SW 1271 (cell line): ENCODE measurements around the gene RHEX.

Experiments
- DNase-seq, 2 experiments: peaks; one replicate each; lab custom pipeline; 2025; lab: John Stamatoyannopoulos, UW

Gene RHEX

DNA sequence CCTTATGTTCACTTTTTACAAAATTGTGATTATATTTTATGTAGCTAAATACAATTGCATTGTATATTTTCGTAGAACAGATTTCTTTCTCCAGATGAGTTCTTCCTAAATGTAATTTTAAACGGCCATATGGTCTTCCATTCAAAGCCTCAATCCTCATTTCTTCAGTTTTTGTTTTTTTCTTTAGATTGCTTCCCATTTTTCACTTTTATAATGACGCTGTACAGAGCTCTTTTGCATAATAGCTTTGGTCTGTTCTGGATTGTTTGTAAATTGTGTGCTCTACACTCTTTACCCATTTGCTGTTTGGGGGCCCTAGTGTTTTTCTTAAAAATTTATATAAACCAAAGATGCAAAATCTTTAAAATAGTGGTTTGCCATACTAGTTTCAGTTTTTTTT lies 36.4 kb downstream of the RHEX start:
- no peak for DNase-seq

DNA sequence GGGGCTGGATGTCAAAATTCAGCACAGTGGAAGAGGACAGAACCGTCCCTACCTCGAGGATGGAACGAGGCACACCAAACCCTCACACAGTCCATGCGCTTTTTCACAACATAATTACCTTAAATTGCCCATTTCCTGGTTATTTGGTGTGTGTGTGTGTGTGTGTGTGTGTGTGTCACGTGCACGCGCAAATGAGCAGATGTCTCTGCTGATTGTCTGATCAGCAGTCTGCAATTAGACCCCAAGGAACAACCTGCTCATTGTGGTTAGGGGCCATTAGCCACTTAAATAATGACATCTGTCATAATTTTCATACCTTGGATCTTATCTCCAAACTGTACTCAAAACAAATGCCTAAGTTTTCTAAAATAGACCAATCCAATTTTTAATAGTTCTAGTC lies 41.1 kb downstream of the RHEX start:
- DNase-seq = no peak

DNA sequence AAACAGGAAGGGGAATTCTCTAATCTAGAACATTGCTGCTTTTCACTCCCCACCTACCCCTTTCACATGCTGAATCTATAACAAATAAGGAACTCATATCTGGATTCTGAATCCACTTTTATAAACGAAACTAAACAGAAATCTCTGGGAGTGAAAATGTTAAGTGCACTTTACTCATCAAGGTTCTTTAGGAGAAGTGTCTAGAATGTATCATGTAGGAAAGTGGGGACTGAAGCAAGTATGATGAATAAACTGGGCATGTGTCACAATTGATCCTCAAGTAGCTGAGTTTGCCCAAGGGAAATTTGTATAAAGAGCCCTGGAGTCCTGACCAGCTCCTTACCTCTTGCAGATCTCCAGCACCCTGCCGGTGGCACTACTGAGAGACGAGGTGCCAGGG lies 44.4 kb downstream of the RHEX start:
- DNase-seq = no peak

DNA sequence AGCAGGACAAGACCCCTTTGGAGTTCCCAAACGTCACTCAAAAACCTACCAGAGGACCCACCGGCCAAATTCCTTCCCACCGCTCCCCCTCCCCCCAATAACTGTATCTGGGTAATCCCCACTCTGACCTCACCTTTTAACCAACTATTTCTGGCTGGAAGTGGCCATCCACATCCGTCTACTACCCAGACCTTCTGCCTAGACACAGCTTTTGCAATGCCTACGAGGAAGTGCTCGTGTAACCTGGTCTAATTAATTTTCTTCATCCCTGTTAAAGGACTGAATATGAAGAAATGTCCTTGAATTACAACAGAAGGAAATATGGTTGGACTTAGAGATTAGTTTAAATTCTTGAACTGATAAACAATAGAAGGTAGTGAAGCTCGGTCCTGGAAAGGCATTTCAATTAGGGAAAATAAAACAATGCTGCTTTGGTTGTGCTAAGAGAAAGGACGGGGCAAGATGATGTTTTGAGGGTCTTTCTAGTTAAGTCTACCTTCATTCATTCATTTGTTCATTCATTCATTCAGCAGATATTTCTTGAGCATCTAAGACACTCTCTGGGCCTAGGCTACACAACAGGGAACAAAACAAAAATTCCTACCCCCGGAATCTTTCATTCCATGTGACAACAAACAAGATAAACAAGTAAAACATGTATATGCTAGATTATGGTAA lies 45.4 kb downstream of the RHEX start:
- DNase-seq = no peak

DNA sequence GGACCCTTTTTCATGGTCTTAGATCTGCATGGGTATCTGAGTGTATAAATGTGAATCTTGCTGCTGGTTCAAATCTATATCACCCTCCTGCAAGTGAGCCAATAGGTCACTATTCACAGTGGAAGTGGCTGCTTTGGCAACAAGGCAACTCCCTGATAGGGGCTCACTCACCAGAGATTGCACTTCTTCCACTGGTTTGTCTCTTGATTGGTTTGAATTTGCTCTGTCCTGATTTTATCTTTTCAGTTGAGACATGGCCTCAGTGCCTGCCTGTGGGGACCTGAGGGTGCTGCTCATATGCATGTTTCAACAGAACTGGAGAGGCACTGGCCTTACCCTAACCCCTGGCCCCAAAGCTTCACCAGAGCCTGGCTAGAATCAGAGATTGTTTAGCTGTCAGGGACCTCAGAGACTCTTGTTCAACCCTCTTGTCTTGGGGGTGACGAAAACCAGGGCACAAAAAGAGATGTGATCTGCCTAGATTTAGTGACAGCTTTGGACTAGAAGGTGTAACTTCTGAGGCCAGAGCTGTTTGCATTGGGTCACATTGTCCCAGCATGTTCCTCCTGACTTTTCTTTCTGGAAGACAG lies 47.3 kb downstream of the RHEX start:
- DNase-seq = no peak

DNA sequence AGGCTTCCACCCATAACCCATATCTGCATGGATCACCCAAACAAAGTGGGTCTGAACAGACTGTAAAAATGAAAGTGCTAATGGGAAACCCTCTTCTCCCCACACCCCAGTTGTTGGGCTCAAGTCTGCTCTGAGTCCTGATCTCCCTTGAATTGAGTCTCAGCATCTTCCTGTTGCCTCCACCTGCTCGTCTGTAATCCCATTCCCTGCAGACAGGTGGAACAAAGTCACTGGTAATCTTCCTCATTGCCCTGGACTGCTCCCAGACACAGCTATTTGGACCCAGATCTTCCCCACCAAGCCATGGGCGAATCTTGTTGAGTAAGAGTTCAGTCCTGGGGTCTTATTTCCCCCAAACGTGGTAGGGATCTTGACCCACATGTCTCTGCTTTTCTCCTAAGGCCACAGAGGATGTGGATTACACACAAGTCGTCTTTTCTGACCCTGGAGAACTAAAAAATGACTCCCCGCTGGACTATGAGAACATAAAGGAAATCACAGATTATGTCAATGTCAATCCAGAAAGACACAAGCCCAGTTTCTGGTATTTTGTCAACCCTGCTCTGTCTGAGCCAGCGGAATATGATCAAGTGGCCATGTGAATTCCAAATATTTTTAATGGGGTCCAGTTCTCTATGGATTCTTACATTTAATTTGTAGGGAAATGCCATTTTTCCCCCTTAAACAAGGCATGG lies 48.5 kb downstream of the RHEX start:
- no peak for DNase-seq

DNA sequence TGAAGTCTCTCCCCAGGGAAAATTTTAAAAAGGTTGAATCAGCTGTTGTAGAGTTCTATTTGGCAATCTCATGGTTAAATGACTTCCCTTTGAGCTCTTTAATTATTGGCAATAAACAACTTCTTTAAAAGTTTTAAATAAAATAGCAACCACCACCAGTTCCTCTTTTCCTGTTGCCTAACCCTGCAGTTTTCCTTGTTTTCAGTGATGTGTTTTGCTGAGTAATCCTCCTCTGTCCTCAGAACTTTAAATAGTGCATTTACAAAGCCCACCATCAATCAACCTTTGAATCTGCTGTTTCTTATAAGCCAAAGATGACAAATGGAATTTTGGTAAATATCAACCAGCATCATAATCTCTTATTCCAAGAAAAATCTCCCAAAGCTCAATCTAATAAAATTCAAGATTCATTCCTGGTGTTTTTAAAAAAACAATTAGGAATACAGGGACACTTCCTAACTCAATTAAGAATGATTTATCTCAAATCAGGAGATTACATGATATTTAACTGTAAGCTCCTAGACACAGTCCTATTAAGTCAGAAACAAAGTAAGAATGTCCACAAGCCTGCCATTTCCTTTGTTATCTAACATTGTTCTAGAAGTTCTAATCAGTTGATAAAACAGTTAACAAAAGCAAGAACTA lies 49.4 kb downstream of the RHEX start:
- no peak for DNase-seq

DNA sequence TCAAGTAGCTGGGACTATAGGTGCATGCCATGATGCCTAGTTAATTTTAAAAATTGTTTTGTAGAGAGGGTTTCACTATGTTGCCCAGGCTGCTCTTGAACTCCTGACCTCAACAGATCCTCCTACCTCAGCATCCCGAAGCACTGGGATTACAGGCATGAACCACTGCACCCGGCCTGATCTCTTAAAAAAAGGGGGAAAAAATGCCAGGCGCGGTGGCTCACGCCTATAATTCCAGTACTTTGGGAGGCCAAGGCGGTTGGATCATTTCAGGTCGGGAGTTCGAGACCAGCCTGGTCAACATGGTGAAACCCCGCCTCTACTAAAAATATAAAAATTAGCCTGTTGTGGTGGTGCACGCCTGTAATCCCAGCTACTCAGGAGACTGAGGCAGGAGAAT lies 51.0 kb downstream of the RHEX start:
- no peak for DNase-seq

DNA sequence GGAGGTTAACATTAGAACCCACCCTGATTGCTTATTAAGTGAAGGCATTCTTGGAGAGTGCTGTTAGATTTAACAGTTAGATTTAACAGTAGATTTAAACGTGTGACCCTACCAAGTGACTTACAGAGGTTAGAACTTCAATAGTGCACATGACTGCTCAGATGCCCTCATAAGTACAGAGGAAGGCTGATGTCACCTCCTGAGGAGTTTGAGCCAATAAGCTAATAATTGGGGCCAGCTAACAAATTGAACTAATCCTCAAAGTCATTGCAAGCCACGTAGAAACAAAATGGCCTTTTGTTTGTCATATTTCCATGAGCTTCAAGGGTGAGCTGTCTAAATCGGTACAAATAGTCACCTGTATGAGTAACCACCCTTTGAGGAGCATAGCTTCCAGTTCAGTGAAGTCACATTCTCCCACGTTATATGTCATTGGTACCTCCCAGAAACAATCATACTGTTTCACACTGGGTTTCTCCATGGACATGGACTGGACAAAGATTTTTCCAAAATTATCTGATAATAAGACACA lies 52.6 kb downstream of the RHEX start:
- no peak for DNase-seq

DNA sequence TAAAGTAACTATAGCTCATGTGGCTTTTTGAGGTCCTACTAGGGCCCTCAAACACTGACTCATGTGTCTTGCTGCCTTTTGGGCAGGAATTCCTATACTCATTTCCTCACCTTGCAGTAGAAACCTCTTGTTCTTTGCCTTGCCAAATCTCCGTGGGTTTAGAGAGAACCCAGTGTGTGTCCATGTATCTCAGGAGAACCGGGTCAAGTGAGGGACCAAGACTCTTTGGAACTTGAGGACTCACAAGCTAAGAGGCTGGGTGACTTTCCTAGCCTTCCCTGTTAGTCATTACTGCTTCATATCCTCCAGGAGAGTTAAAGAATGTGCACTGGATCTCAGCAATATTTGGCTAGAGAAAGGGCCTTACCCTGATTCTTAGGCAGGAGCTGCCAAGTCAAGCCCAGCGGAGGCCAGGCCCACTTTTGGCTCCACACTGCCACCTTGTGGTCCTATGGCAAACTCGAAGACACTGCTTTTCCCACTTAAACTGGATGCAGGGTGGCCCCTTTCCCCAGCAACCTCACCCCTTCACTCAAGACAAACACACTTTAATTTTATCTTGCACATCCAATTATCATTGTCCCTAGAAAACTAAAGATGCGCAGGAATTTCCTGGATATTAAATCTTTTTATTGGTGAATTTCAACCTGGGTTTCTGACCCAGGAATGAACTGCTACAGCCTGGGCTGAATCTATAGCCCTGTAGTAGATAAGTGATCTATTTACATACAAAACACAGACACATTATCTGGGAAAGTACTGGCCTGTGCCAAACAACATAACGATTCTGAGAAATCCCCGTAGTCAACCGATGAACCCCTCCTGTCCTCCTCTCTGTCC lies 53.6 kb downstream of the RHEX start:
- DNase-seq = peak; percentile 9 to 36

DNA sequence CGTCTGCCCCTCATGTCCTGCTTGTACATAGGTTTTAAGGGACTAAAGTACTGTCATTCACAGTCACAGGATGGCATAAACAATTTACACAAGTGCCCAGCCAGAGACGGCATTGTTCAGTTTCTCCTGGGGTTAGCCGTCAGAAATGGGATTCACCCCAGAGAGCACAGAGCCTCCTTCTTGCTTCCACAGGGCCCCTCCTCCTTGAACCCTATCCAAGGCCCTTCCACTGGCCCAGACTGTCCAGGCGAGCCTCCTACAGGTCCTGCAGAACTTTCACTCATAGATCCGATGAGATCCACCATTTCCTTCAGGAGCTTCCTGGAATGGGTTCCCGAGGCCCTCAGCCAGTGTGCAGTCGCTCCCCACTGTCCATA lies 54.2 kb downstream of the RHEX start:
- no peak for DNase-seq

DNA sequence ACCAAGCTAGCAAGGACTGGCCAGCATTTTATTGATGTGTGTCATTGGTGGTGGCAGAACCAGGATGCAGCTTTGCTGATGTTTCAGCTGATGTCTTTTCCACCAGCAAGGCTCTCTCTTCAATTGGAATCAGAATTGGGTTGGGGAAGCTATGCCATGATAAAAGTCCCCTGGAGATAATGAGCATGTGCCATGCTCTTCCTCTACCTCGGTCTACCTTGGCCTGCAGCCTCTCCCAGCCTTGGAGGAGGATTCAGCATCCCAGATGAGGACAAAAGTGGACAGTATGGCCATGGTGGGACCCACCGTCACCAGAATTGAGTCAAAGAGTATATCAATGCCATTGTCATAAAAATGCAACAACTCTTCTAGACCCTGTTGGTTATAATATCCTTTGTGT lies 55.7 kb downstream of the RHEX start:
- DNase-seq = no peak

DNA sequence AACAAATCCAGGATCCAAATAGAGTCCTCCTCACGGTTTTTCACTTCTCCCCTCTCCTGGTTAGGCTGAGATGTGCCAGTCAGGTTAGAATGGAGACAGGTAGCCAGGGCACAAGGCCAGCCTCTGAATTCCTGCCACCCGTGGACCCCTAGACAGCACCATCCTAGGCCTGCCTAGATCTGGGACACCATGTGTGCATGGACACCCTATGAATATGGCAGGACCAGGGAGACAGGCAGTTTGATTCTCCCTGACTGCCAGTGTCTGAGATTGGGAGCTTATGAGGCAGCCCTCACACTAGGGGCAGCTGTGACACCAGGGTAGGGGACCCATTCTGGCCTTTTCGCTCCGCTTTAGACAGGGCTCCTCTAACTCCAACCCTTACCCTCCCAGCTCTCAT lies 56.7 kb downstream of the RHEX start:
- no peak for DNase-seq

DNA sequence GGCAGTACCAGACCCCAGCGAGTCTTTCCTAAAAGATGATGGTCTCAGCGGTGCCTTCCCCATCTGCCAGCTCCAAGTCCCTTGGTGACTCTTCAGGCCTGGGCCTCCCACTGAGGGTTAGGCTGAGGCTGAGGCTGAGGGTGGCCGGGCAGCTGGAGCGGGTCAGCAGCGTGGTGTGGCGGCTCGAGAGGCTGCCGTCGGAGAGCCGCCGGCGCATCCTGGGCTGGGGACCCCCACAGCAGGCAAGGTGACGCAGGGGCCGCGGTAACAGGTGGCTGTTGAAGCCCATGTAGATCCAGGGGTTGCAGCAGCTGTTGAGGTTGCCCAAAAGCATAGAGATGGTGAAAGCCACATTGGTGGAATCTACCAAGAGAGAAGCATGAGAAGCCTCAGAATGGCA lies 57.2 kb downstream of the RHEX start:
- DNase-seq = no peak

DNA sequence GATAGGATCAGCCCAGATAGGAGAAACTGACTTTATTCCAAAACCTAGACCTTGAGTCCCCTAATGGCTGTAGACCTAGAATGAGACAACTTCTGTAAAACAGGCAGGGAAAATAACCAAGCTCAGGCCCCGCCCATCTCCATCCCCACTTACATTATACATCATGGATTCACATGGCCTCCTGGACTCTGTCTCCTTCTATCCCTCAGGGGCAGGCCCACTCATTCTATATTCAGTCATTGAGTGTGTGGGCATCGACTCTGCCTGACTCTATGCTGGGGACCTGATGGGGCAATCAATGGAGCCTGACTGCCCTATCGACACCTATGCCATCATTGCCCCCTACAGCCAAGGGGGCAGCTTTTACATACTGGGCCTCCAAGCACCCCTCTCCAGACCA lies 57.8 kb downstream of the RHEX start:
- no peak for DNase-seq

DNA sequence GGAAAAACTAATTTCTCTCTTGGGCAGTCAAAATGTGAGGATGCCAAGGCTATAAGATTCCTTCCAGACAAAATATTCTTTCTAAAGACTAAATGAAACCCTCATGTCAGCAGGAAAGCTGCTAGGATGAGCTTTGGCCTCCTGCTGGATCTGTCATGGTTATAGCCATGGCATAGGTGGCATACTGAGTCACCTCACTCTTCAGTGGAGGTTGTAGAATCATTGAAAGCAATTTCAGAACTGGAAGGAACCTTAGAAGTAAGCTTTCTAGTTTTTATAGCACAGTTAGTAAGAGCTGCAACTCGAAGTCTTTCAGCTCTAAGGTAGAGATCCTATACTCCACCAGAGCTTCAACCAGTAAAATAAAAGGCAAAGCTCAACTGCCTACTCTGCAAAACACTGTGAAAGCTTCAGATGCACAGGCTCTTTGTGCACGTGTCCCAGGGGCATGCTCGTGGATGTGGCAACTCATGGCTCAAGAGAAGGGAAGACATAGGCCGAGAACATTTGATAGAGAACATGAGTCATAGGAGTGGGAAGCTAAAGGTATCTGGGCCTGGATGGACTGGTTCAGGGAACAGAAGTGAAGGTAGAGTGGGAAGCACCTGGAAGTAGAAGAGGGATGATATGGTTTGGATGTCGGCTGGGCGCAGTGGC lies 58.4 kb downstream of the RHEX start:
- no peak for DNase-seq

DNA sequence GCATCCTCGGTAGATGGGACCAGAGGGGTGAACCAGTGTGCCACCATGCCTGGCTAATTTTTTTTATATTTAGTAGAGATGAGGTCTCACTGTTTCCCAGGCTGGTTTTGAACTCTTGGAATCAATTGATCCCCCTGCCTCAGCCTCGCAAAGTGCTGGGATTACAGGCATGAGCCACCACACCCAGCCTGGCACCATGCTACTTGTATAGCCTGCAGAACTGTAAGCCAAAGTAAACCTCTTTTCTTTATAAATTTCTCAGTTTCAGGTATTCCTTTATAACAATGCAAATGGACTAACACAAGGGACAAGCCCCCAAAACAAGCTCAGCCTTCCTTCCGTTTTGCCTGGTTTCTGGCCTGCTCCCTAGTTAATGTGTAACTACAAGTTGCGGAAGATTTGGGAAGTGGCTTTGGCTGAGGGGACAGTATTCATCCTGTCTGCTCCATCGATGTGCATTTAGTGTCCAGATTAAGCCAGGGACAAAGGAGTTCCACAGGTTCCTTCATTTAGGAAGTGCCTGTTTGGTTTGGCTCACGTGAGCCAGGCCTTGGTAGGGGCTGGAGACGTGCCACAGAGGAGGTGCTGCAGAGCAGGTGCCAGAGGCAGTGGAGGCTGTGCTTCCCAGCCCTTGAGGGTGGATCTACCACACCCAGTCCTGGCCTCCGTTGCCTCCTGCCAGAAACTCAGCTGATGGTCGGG lies 59.8 kb downstream of the RHEX start:
- DNase-seq = no peak

DNA sequence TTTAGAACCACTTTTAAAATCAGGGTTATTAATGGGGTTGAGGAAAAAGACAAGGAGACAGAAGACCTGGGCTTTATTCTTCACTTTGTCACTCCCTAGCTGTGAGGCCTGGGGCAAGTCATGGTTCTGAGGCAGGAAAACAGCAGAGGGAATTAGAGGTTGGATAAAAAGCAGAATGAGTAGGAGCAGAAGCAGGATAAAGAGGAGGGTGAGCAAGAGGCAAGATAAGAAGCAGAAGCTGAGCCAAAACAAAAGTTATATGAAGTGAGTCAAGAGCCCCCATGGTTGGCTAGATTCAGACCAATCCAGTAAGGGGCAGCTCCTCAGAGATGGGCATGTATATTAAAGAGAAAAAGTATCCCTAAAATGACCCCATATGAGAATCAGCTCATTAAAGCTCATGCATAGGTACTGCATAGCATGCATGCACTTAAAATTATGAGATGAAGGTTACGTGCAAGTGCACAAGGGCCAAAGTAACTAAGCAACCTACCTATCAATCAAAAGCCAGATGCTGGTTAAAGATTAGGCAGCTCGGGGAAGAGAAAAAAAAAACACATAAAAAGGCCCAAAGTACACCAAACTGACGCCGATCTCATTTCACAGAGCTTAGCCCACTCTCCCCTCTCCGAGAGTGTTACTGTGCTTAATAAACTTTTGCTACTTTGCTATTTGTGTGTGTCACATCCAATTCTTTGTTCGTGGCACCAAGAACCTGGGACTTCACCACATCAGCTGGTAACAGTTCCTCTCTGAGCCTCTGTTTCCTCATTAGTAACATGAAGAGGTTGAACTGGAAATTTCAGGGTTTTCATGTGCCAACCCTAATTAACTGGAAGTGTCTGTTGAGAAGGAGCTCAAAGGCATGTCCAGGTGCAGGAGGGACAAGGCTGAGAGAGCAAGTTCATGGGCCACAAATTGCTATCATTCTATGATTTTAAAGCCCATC lies 62.0 kb downstream of the RHEX start:
- no peak for DNase-seq

DNA sequence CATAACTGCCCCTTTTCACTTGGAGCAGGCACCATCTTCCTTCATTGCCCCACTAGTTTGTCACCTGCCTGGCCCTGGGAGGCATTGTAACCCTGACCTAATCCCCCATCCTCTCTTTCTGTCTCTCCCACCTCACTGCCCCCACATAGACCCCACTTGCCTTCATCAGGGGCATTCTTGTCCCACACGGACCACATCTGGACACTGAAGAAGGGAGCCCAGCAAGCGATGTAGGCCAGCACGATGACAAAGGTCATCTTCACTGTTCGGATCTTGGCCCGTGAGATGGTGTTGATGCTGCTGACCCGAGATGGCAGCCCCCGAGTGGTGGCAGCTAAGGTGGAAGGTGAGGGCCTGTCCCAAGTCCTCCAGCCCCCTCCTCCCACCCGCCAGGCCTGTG lies 62.8 kb downstream of the RHEX start:
- DNase-seq = no peak
